GM21825 (cell line): Measurements from ENCODE around the gene WDCP.

Experiments used
- ATAC-seq: cut with Tn5 transposase; IDR thresholded peaks from one replicate; pipeline ENCODE4 v1.9.1; 2021; ENCODE audit warnings: mild to moderate bottlenecking, moderate library complexity; ENCODE audit not compliant: unreplicated experiment

The WDCP gene

DNA sequence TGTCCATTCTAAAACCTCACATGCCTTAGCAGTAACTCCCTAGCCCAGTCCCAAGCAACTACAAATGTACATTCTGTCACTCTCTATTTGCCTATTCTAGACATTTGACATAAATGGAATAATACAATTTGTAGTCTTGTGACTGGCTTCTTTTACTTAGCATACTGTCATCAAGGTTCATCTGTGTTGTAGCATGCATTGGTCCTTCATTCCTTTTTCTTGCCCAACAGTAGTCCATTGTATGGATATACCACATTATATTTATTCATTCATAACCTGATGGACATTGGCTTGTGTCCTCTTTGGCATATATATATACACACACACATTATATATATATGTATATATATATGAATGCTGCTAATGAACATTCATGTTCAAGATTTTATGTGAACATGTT is 39.5 kb downstream of the WDCP start:
- no peak for ATAC-seq

DNA sequence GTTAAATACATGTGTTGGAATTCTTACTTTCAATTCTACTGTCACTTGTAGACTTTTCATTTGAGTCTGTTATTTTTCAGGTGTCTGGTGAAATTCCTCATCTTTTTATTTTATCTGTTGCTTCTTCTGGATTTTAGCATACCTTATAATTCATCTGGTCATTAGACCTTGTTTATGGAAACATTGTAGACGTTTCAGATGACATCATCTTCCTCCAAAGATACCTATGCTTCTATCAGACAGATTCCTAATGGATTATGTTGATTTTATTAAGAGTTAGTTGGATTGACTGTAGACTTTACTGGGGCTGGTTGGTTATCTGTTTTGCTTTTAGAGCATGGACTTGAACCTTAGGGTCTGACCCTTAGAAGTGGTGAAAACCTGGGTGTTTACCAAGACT is 52.6 kb downstream of the WDCP start:
- no peak for ATAC-seq

DNA sequence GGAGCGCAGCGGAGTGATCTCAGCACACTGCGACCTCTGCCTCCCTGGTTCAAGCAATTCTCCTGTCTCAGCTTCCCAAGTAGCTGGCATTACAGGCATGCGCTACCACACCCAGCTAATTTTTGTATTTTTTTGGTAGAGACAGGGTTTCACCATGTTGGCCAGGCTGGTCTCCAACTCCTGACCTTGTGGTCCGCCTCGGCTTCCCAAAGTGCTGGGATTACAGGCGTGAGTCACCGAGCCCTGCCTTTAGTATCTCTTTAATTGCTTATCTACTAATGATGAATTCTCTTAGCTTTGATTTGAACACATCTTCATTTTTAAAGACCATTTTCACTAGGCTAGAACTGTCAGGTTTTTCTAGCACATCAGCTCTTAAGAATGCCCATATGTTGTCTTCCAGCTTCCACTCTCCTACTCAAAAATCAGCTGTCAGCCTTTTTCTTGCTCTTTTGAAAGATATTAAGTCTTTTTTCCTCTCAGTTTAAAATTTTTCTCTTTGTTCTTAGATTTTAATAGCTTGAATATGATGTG is 53.4 kb downstream of the WDCP start:
- ATAC-seq: no peak

DNA sequence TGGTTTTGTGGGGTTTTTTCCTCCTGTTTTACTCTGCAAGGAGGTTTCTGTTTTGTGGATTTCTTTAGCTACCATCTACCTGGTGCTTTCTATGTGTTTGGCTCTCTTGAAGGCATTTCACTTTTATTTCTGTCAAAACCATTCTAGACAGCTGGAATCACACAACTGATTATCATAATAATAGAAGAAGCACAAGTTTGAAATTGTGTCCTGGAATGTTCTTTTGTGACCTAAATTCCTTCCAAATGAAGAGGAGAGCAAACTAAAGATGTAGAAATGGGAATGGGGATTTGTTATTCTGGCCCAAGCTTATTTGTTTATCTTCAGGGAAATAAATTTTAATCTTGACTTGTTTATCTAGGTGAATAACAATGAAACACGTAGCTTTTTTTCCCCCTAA is 54.3 kb downstream of the WDCP start:
- ATAC-seq: no peak

DNA sequence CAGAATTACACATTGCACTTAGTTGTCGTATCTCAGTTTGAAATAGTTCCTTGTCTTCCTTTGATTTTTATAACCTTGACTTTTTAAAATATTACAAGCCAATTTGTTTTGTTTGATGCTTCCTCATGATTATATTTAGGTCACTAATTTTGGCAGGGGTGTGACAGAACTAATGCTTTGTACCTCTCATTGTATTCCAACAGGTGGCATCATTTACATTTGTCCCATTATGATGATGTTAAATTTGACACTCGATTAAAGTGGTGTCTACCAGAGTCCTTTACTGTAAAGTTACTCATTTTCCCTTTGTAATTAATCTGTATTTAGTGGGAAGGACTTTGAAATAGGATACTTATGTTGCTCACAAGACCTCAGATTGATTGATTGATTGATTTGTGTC is 58.8 kb downstream of the WDCP start:
- no peak for ATAC-seq
